Common myeloid progenitor, CD34-positive (primary cell): ENCODE measurements around the gene FALEC.
"Not testable (repeated sequence)": the region's sequence is repeated elsewhere in the genome, so short reads cannot be mapped to it uniquely, and the experiment has no call there.

ENCODE experiments used
- CTCF ChIA-PET: fragments of 350-600 bp; sonication (Branson Sonifier 250); formaldehyde crosslinking; loops from one replicate; lab custom pipeline; 2021; ENCODE audit warnings: antibody characterized with exemption; lab: Charles Lee
- POLR2A ChIA-PET: fragments of 350-600 bp; sonication (Branson Sonifier 250); formaldehyde crosslinking; loops from one replicate; lab custom pipeline; 2021; ENCODE audit warnings: antibody characterized with exemption; lab: Charles Lee
- DNase-seq, 3 donors: peaks; one replicate each; pipeline versions ENCODE4 v3.0.0 to v3.0.0-alpha.2; 2013
- H3K27ac ChIP-seq, 2 experiments: 1 replicate in 1 of 2; 2 replicates in 1 of 2; pipeline ENCODE4 v1.7.0; 2013; ENCODE audit warnings: inconsistent platforms in 2 of 2, low read length in 2 of 2, mild to moderate bottlenecking in 2 of 2, low read depth in 1 of 2, moderate library complexity in 1 of 2; ENCODE audit not compliant: severe bottlenecking in 2 of 2, insufficient read depth in 1 of 2, poor library complexity in 1 of 2
- H3K27me3 ChIP-seq, 5 experiments: replicated peaks in 2 of 5; 1 replicate in 3 of 5; 2 replicates in 2 of 5; pipeline versions ENCODE4 v1.6.1 to v1.7.0; 2013; ENCODE audit warnings: low read length in 4 of 5, mild to moderate bottlenecking in 2 of 5, moderate library complexity in 2 of 5, inconsistent platforms in 1 of 5; ENCODE audit not compliant: insufficient read depth in 5 of 5, control insufficient read depth in 4 of 5
- H3K36me3 ChIP-seq, 4 experiments: 1 replicate in 2 of 4; 2 replicates in 2 of 4; pipeline versions ENCODE4 v1.6.1 to v1.7.0; 2013; ENCODE audit warnings: low read length in 3 of 4, control low read depth in 1 of 4, mild to moderate bottlenecking in 1 of 4; ENCODE audit not compliant: control insufficient read depth in 4 of 4, insufficient read depth in 4 of 4
- H3K4me1 ChIP-seq, 4 experiments: 1 replicate in 3 of 4; 2 replicates in 1 of 4; pipeline versions ENCODE4 v1.6.1 to v1.7.1; 2013; ENCODE audit warnings: low read length in 3 of 4, mild to moderate bottlenecking in 3 of 4, control low read depth in 1 of 4, inconsistent platforms in 1 of 4, moderate library complexity in 1 of 4; ENCODE audit not compliant: control insufficient read depth in 4 of 4, insufficient read depth in 4 of 4; ENCODE audit errors: control extremely low read depth in 1 of 4
- H3K4me3 ChIP-seq, 7 experiments: 1 replicate in 4 of 7; 2 replicates in 3 of 7; pipeline versions ENCODE4 v1.5.1 to v1.7.0; 2013; ENCODE audit warnings: mild to moderate bottlenecking in 7 of 7, low read length in 6 of 7, moderate library complexity in 6 of 7, inconsistent platforms in 2 of 7, low read depth in 2 of 7, control low read depth in 1 of 7; ENCODE audit not compliant: insufficient read depth in 4 of 7, control insufficient read depth in 1 of 7; ENCODE audit errors: extremely low read depth in 1 of 7
- H3K9me3 ChIP-seq, 5 experiments: 1 replicate in 4 of 5; 2 replicates in 1 of 5; pipeline versions ENCODE4 v1.6.1 to v1.7.1; 2013; ENCODE audit warnings: low read length in 4 of 5, mild to moderate bottlenecking in 2 of 5, inconsistent platforms in 1 of 5, low read depth in 1 of 5, moderate library complexity in 1 of 5; ENCODE audit not compliant: control insufficient read depth in 4 of 5, insufficient read depth in 2 of 5; ENCODE audit errors: control extremely low read depth in 1 of 5
- WGBS: methylation state at CpG from one replicate; pipeline ENCODE4 v1.1.5; 2013; ENCODE audit not compliant: insufficient coverage; 5-methylcytosine and 5-hydroxymethylcytosine counted together

Gene FALEC

GRCh38 chr1:150563340-150564038, 47.9 kb downstream of the FALEC start:
- CTCF ChIA-PET, result interaction anchor here (1.2 to 12.3 kb wide), 5 partner anchors 12 to 57 kb away, joined by 4 to 152 read pairs (median 7); partner anchors contain the start of gene MCL1
- H3K36me3 ChIP-seq, result peaks cover 0 to 2% (median under 1%) of the 10 kb centered on the region in 4 experiments
- peak in 1 of 3 donors; percentile 46 for DNase-seq
- POLR2A ChIA-PET, result interaction anchor here (0.6 to 5.1 kb wide), 5 partner anchors 10 to 90 kb away, joined by 4 to 77 read pairs (median 9); partner anchors contain the start of genes ENSA and MCL1
- peak overlapping the region in 5 of 7 experiments; percentile 34 to 81 (median 79) for H3K4me3 ChIP-seq
- WGBS, result 27% methylated on average over 3 of the region's 4 CpGs
- no peaks in the 10 kb centered on the region for H3K9me3 ChIP-seq
- peaks cover 37 to 98% (median 94%) of the 10 kb centered on the region in 4 experiments for H3K4me1 ChIP-seq
- H3K27ac ChIP-seq, result peak overlapping the region; percentile 94 to 97
- no peaks in the 10 kb centered on the region for H3K27me3 ChIP-seq

- ChIA-PET CTCF (interaction anchor here (1.2 to 12.3 kb wide), 4 partner anchors 11 to 56 kb away, joined by 4 to 152 read pairs (median 78); partner anchors contain the start of gene MCL1), POLR2A (interaction anchor here (1.7 to 4.7 kb wide), 2 partner anchors 9 to 15 kb away, joined by 9 to 77 read pairs; partner anchors contain the start of gene MCL1)
- peaks cover 41 to 98% (median 97%) of the 10 kb centered on the region in 4 experiments for H3K4me1 ChIP-seq
- peak overlapping the region in 1 of 2 experiments; percentile 97 for H3K27ac ChIP-seq
- H3K4me3 ChIP-seq, result peak overlapping the region in 2 of 7 experiments; percentile 4 to 75
- no peaks in the 10 kb centered on the region for H3K36me3 ChIP-seq
- WGBS, result 100% methylated on average over 3 of the region's 5 CpGs
- no peaks in the 10 kb centered on the region for H3K27me3 ChIP-seq
- DNase-seq, result no peak
- H3K9me3 ChIP-seq, result no peaks in the 10 kb centered on the region
Measured at GRCh38 chr1:150564051-150564991, 48.8 kb downstream of the FALEC start.

- not testable (repeated sequence) for H3K9me3 ChIP-seq, H3K4me3 ChIP-seq, H3K27ac ChIP-seq, H3K36me3 ChIP-seq, H3K27me3 ChIP-seq
- CTCF ChIA-PET, result interaction anchor here (0.6 to 12.3 kb wide), 5 partner anchors 10 to 1088 kb away, joined by 3 to 152 read pairs (median 3); partner anchors contain the start of genes ENSA and MCL1
- WGBS, result 96% methylated on average over 11 of the region's 14 CpGs
- POLR2A ChIA-PET, result interaction anchor here (1.1 to 1.7 kb wide), 2 partner anchors 14 kb away, joined by 3 to 9 read pairs; partner anchors contain the start of gene MCL1
- DNase-seq, result peak in 1 of 3 donors; percentile 47
- H3K4me1 ChIP-seq, result peaks cover 41 to 94% (median 91%) of the 10 kb centered on the region in 4 experiments
Measured at GRCh38 chr1:150565240-150565991, 49.9 kb downstream of the FALEC start.

GRCh38 chr1:150566589-150567340, 51.2 kb downstream of the FALEC start:
- ChIA-PET POLR2A (interaction anchor here (0.8 to 1.9 kb wide), 2 partner anchors 10 to 701 kb away, joined by 3 to 10 read pairs; no protein-coding TSS in a partner anchor), CTCF (interaction anchor here (1.1 to 12.3 kb wide), 5 partner anchors 8 to 63 kb away, joined by 3 to 152 read pairs (median 10); partner anchors contain the start of genes ENSA and MCL1)
- Histone ChIP-seq H3K27me3 (no peaks in the 10 kb centered on the region), H3K36me3 (peaks cover 0 to 6% (median 3%) of the 10 kb centered on the region in 4 experiments), H3K4me1 (peaks cover 41 to 81% (median 78%) of the 10 kb centered on the region in 4 experiments), H3K9me3 (no peaks in the 10 kb centered on the region), H3K4me3 (peak overlapping the region in 6 of 7 experiments; percentile 45 to 74 (median 60)), H3K27ac (peak overlapping the region; percentile 58 to 75)
- WGBS, result 96% methylated on average over 5 of the region's 12 CpGs
- no peak for DNase-seq

- ChIA-PET CTCF (interaction anchor here (1.5 to 12.3 kb wide), 5 partner anchors 9 to 53 kb away, joined by 4 to 152 read pairs (median 5); partner anchors contain the start of gene MCL1), POLR2A (interaction anchor here (1.3 to 1.9 kb wide), 3 partner anchors 9 to 62 kb away, joined by 6 to 13 read pairs (median 10); partner anchors contain the start of genes ENSA and MCL1)
- peaks cover 40 to 75% (median 72%) of the 10 kb centered on the region in 4 experiments for H3K4me1 ChIP-seq
- peaks cover 0 to 6% (median 3%) of the 10 kb centered on the region in 4 experiments for H3K36me3 ChIP-seq
- no peaks in the 10 kb centered on the region for H3K27me3 ChIP-seq
- H3K4me3 ChIP-seq, result peak overlapping the region in 6 of 7 experiments; percentile 45 to 74 (median 60)
- WGBS, result 0% methylated on average over 2 of the region's 3 CpGs
- peak in 2 of 3 donors; percentile 78 to 79 for DNase-seq
- peak overlapping the region; percentile 58 to 75 for H3K27ac ChIP-seq
- H3K9me3 ChIP-seq, result no peaks in the 10 kb centered on the region
Measured at GRCh38 chr1:150567341-150567716, 51.8 kb downstream of the FALEC start.
